Heart left ventricle (tissue), 13 donors: ENCODE data around the gene SIL1.

Source experiments
- POLR2A ChIP-seq, 2 donors: fragments of 450-650 bp; IDR thresholded peaks; one replicate each; pipeline ENCODE4 v1.6.1; 2017; ENCODE audit warnings: antibody characterized with exemption in 2 of 2, mild to moderate bottlenecking in 2 of 2, moderate library complexity in 2 of 2
- TF ChIP-seq, protein P1 (sequence below), 12 donors: fragments of 200-600 bp; sonication (generic) in 4 of 12; IDR thresholded peaks; one replicate each; pipeline versions ENCODE4 v1.5.0 to v1.8.0; 2018 to 2022; ENCODE audit warnings: antibody characterized with exemption in 12 of 12, mild to moderate bottlenecking in 5 of 12
- donor health status: ischemic (EF 13 %, LVEDD 7.1; RV severe dilation, severe dysfunction).
- donor health status: DM: no; HTN: yes; CAD: no.
- donor health status: DM: no; HTN: no; CAD: no.
- donor health status: ischemic (EF 25% LVEDD 6.9; RV normal size, moderate dysfunction).
- donor health status: ischemic (EF 25% LVEDD 5.7; RV mildly dilated, moderate dysfunction).
- donor health status: ischemic (EF 35%, LVEDD 5.7; RV mildly dilated, moderate dysfunction).
- donor health status: nonischemic (EF 11% LVEDD 7.7; RV severe dilation, severe dysfunction).
- donor health status: DM: yes; HTN: yes; CAD: no.
- donor health status: PGD.
- donor health status: ischemic (EF 29% LVEDD 5.4; RV normal size, mild dysfunction).
- donor health status: nonischemic (EF 23%, LVEDD 6.1; RV moderate dilation, normal function).

DNA sequence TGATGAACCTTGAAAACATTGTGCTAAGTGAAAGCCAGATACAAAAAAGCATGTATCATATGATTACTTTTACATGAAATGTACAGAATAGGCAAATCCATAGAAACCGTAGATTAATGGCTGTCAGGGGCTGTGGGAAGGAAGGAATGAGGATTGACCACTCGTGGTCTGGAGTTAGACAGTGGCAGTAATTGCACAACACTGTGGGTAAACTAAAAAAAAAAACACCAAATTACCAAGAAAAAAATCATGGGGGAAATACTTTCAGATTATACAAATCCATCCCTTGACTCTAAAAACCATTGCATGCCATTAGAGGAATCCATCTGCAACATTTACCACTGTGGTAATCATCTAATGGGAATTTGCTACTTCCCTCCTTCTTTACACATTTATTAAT, 140.0 kb downstream of the SIL1 start:
- TF ChIP-seq, protein P1, sequence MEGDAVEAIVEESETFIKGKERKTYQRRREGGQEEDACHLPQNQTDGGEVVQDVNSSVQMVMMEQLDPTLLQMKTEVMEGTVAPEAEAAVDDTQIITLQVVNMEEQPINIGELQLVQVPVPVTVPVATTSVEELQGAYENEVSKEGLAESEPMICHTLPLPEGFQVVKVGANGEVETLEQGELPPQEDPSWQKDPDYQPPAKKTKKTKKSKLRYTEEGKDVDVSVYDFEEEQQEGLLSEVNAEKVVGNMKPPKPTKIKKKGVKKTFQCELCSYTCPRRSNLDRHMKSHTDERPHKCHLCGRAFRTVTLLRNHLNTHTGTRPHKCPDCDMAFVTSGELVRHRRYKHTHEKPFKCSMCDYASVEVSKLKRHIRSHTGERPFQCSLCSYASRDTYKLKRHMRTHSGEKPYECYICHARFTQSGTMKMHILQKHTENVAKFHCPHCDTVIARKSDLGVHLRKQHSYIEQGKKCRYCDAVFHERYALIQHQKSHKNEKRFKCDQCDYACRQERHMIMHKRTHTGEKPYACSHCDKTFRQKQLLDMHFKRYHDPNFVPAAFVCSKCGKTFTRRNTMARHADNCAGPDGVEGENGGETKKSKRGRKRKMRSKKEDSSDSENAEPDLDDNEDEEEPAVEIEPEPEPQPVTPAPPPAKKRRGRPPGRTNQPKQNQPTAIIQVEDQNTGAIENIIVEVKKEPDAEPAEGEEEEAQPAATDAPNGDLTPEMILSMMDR (IDR thresholded peaks at IDR 0.05): no peak
- no peak for TF ChIP-seq POLR2A (IDR thresholded peaks at IDR 0.05)
